Activated CD8-positive, alpha-beta memory T cell treated with anti-CD3 and anti-CD28 coated beads, Interleukin-2, amount 50 U/mL, for 4 hours (primary cell): ENCODE measurements around the gene IST1.

Source experiments
- DNase-seq: peaks from one replicate; pipeline ENCODE4 v3.0.0-alpha.2; 2020

The IST1 gene

GRCh38 chr16:71920658-71921057 lies 25.3 kb downstream of the IST1 start:
- DNase-seq = no peak

- no peak for DNase-seq
Measured at GRCh38 chr16:71923941-71924690, 28.8 kb downstream of the IST1 start.

- DNase-seq = no peak
Measured at GRCh38 chr16:71924710-71925109, 29.4 kb downstream of the IST1 start.

GRCh38 chr16:71927383-71927782 lies 32.1 kb downstream of the IST1 start:
- no peak for DNase-seq

GRCh38 chr16:71927787-71928186 lies 32.5 kb downstream of the IST1 start:
- no peak for DNase-seq

GRCh38 chr16:71929048-71929447 lies 33.7 kb downstream of the IST1 start:
- DNase-seq = no peak

- no peak for DNase-seq
Measured at GRCh38 chr16:71930013-71930563, 34.8 kb downstream of the IST1 start.

- no peak for DNase-seq
Measured at GRCh38 chr16:71931001-71931400, 35.7 kb downstream of the IST1 start.

- DNase-seq = no peak
Measured at GRCh38 chr16:71931599-71931998, 36.3 kb downstream of the IST1 start.

- no peak for DNase-seq
Measured at GRCh38 chr16:71933017-71933416, 37.7 kb downstream of the IST1 start.

GRCh38 chr16:71933913-71934695 lies 38.8 kb downstream of the IST1 start:
- no peak for DNase-seq

- DNase-seq = no peak
Measured at GRCh38 chr16:71937868-71938510, 42.7 kb downstream of the IST1 start.

- no peak for DNase-seq
Measured at GRCh38 chr16:71943887-71944286, 48.6 kb downstream of the IST1 start.

- DNase-seq = no peak
Measured at GRCh38 chr16:71945616-71946015, 50.3 kb downstream of the IST1 start.

GRCh38 chr16:71952825-71953224 lies 57.5 kb downstream of the IST1 start:
- DNase-seq = no peak

- no peak for DNase-seq
Measured at GRCh38 chr16:71954180-71954579, 58.8 kb downstream of the IST1 start.

- DNase-seq = no peak
Measured at GRCh38 chr16:71954699-71955195, 59.4 kb downstream of the IST1 start.

- DNase-seq = no peak
Measured at GRCh38 chr16:71956486-71956885, 61.2 kb downstream of the IST1 start.

- peak; percentile 83 for DNase-seq
Measured at GRCh38 chr16:71961066-71962039, 66.0 kb downstream of the IST1 start.

- no peak for DNase-seq
Measured at GRCh38 chr16:71963125-71963875, 68.0 kb downstream of the IST1 start.

GRCh38 chr16:71965223-71965622 lies 69.9 kb downstream of the IST1 start:
- DNase-seq = no peak
